ENCODE measurements around the gene SFN.

SFN gene

DNA sequence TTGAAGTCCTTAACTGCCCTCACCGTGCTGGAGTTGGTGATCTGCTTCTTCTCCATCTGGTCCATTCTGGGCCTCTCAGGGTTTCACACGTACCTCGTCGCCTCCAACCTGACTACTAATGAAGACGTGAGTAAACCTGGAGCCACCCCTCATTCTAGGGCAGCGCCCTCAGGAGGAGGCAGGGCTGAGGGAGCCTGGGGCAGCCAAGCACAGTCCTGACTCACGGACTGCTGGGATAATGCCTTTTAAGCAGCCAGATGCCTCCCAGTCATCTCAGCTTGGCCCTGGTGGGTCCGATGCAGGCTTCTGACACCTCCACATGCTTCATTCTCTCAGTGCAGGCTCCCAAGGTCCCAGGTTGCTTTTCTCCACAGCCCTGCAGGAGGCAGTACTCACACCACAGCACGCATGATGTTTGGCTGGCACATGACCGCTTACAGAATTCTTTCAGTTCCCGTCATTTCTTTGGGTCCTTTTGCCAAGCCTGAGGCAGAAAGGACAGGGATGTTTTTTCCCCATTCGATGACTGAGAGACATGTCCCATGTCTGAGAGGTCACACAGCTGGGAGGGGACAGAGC is 11.8 kb upstream of the SFN start:
- Histone ChIP-seq H2AFZ (ENCODE audit: low read depth, low read length) (no peak overlapping the region), H3K4me3 (ENCODE audit: low read length) (no peak overlapping the region), H3K9me3 (ENCODE audit: low read length) (no peaks in the 10 kb centered on the region), H3K27me3 (ENCODE audit: insufficient read depth, low read length) (no peaks in the 10 kb centered on the region), H3K36me3 (ENCODE audit: insufficient read depth, low read length) (peaks cover 66% of the 10 kb centered on the region), H3K4me1 (ENCODE audit: insufficient read depth, low read length) (no peaks in the 10 kb centered on the region)

DNA sequence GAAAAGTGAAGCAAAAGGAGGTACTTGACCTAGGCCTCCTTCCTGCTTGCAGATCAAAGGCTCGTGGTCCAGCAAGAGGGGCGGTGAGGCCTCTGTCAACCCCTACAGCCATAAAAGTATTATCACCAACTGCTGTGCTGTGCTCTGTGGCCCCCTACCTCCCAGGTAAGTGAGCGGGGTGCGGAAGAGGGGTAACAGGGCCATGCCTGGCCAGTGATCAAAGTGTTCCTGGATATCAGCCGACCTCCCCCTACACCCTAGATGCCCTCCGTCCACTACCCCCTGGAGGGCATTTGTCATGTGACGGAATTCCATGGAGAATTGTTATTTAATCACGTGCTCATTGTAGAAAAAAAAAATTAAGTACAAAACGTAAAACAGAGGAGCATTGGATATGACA is 10.2 kb upstream of the SFN start:
- no peak overlapping the region for H3K4me3 ChIP-seq (ENCODE audit: low read length)
- H3K27me3 ChIP-seq (ENCODE audit: insufficient read depth, low read length), result no peaks in the 10 kb centered on the region
- no peak overlapping the region for H2AFZ ChIP-seq (ENCODE audit: low read depth, low read length)
- H3K36me3 ChIP-seq (ENCODE audit: insufficient read depth, low read length), result peaks cover 64% of the 10 kb centered on the region
- no peaks in the 10 kb centered on the region for H3K9me3 ChIP-seq (ENCODE audit: low read length)
- H3K4me1 ChIP-seq (ENCODE audit: insufficient read depth, low read length), result no peaks in the 10 kb centered on the region

DNA sequence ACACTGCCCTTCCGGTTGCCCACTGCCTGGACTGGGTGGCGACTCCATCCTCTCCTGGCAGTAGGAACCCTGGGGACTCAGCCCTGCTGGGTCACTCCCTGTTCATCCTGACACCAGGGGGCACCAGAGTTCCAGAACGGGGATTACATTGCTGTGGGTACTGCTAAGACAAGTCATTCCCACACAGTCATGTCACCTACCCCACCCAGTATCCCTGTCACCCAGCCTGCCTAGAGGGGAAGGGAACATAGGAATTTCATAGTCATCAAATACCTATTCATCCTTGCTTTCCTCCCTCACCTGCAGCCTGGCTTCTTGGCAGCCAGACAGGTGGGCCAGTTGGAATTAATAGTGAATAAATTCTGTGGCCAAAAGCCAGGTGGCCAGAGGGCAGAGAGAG is 9.8 kb upstream of the SFN start:
- Histone ChIP-seq H2AFZ (ENCODE audit: low read depth, low read length) (no peak overlapping the region), H3K4me1 (ENCODE audit: insufficient read depth, low read length) (no peaks in the 10 kb centered on the region), H3K27me3 (ENCODE audit: insufficient read depth, low read length) (no peaks in the 10 kb centered on the region), H3K4me3 (ENCODE audit: low read length) (no peak overlapping the region), H3K36me3 (ENCODE audit: insufficient read depth, low read length) (peaks cover 61% of the 10 kb centered on the region), H3K9me3 (ENCODE audit: low read length) (no peaks in the 10 kb centered on the region)

DNA sequence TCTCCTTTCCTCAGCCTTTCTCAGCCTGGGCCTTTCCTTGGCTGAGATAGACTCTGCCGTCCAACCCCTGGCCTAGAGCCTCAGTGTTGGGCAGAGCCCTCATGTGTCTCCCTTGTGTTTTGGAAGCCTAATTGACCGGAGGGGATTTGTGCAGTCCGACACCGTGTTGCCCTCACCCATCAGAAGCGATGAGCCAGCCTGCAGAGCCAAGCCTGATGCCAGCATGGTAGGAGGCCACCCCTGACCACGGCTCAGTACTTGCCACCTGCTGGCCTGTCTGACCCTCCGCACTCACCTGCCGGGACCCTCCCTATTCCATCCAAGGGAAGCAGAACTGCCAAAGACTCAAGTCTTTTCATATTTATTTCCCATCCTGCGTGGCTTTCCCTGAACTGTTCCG is 9.3 kb upstream of the SFN start:
- Histone ChIP-seq H3K4me3 (ENCODE audit: low read length) (no peak overlapping the region), H2AFZ (ENCODE audit: low read depth, low read length) (no peak overlapping the region), H3K9me3 (ENCODE audit: low read length) (no peaks in the 10 kb centered on the region), H3K4me1 (ENCODE audit: insufficient read depth, low read length) (no peaks in the 10 kb centered on the region), H3K36me3 (ENCODE audit: insufficient read depth, low read length) (peaks cover 57% of the 10 kb centered on the region), H3K27me3 (ENCODE audit: insufficient read depth, low read length) (no peaks in the 10 kb centered on the region)

DNA sequence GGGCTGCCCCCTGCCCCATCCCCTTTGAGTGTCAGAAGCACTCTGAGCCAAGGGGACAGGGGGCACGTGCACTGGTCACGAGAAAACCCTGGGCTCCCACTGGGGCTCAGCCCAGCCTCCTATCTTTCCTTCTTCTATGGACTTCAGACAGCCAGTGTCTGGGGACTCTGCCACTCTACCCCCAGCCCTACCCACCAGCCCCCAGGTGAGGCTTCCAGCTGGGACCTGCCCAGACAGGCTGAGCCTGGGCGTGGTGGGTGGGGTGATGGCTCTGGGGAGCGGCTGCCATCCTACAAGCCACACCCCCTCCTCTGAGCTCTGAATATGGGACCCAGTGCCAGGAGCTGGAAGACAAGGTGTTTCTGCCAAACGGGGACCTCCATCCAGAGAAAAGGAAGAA is 8.0 kb upstream of the SFN start:
- no peaks in the 10 kb centered on the region for H3K27me3 ChIP-seq (ENCODE audit: insufficient read depth, low read length)
- no peak overlapping the region for H3K4me3 ChIP-seq (ENCODE audit: low read length)
- no peaks in the 10 kb centered on the region for H3K4me1 ChIP-seq (ENCODE audit: insufficient read depth, low read length)
- peaks cover 44% of the 10 kb centered on the region for H3K36me3 ChIP-seq (ENCODE audit: insufficient read depth, low read length)
- no peaks in the 10 kb centered on the region for H3K9me3 ChIP-seq (ENCODE audit: low read length)
- no peak overlapping the region for H2AFZ ChIP-seq (ENCODE audit: low read depth, low read length)

DNA sequence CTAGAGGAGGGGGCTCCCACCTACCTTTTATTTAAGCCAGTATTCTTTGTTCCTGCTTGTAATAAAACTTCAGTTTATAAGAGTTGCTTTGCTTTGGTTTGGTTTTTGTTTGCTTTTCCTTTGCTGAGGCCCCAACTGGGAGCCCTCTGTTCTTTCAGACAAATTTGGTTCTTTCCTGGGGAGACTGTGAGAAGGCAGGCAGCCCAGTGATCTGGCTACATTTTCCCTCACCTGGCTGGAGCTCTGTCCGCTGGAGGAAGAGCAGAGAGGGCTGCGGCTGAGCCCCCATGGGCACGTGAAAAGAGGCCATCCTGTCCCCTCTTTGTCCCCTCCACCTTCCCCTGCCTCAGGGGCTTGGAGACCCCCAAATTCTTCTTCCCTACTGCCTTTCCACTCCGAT is 7.3 kb upstream of the SFN start:
- peaks cover 37% of the 10 kb centered on the region for H3K36me3 ChIP-seq (ENCODE audit: insufficient read depth, low read length)
- no peak overlapping the region for H3K4me3 ChIP-seq (ENCODE audit: low read length)
- H3K27me3 ChIP-seq (ENCODE audit: insufficient read depth, low read length), result no peaks in the 10 kb centered on the region
- H2AFZ ChIP-seq (ENCODE audit: low read depth, low read length), result no peak overlapping the region
- H3K9me3 ChIP-seq (ENCODE audit: low read length), result no peaks in the 10 kb centered on the region
- H3K4me1 ChIP-seq (ENCODE audit: insufficient read depth, low read length), result no peaks in the 10 kb centered on the region

DNA sequence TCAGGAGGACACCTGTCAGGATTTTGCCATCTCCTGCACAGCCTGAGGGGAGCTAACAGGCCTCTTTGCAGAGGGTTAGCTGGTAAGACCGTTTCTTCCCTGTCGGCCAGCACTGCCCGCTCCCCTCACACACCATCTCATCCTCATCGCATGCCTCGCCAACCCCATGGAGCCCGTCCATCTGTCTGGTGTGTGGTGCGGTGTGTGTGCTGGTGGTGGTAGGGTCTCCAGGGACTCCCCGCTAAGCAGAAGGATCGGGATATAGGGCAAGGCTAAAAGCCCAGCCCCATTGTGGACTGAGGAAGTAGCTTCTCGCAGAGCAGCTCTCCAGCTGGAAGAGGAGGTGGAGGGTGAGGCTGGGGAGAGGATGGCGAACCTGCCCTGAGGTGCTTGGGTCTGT is 6.8 kb upstream of the SFN start:
- Histone ChIP-seq H3K4me3 (ENCODE audit: low read length) (no peak overlapping the region), H3K9me3 (ENCODE audit: low read length) (no peaks in the 10 kb centered on the region), H3K4me1 (ENCODE audit: insufficient read depth, low read length) (no peaks in the 10 kb centered on the region), H3K36me3 (ENCODE audit: insufficient read depth, low read length) (peaks cover 31% of the 10 kb centered on the region), H2AFZ (ENCODE audit: low read depth, low read length) (no peak overlapping the region), H3K27me3 (ENCODE audit: insufficient read depth, low read length) (no peaks in the 10 kb centered on the region)

DNA sequence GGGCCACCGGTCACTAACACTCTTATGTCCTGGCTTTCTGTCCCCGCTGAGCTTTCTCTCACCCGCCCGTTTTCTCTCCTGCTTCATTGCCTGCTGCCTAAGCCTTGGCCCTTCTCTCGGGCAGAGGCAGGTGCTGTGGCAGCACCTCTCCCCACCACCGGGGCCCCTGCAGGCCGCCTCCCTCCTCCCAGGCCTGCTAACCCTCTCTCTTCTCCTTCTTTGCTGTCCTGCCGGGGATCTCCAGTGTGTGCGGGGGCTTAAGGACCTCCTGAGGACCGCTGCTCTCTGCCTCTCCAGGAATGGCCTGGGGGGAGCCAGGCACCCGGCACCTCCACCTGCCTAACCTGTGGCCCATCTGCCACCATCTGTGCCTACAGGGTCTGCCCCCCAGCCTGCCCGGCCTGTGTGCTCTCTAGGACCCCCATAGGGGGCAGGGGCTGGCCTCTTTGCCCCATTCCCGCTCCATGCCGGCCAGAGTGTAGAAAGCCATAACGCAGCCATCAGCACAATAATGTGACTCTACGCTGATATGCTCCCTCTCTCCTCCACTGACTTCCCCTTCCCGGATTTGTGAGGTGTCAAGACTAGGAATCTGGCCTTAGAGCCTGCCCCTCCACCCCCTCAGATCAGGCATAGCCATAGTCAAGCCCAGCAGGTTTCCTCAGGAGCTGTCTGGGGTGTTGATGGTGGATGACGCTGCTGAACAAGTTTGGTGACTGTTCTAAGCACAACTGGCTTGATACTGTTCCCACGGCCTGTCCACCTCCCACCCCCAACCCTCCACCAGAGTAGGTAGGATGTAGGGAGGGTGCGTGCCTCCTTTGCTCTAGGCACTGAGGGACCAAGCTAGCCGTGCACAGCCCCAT is 6.1 kb upstream of the SFN start:
- H3K36me3 ChIP-seq (ENCODE audit: insufficient read depth, low read length), result peaks cover 25% of the 10 kb centered on the region
- no peak overlapping the region for H2AFZ ChIP-seq (ENCODE audit: low read depth, low read length)
- H3K4me1 ChIP-seq (ENCODE audit: insufficient read depth, low read length), result no peaks in the 10 kb centered on the region
- H3K27me3 ChIP-seq (ENCODE audit: insufficient read depth, low read length), result no peaks in the 10 kb centered on the region
- no peak overlapping the region for H3K4me3 ChIP-seq (ENCODE audit: low read length)
- no peaks in the 10 kb centered on the region for H3K9me3 ChIP-seq (ENCODE audit: low read length)

DNA sequence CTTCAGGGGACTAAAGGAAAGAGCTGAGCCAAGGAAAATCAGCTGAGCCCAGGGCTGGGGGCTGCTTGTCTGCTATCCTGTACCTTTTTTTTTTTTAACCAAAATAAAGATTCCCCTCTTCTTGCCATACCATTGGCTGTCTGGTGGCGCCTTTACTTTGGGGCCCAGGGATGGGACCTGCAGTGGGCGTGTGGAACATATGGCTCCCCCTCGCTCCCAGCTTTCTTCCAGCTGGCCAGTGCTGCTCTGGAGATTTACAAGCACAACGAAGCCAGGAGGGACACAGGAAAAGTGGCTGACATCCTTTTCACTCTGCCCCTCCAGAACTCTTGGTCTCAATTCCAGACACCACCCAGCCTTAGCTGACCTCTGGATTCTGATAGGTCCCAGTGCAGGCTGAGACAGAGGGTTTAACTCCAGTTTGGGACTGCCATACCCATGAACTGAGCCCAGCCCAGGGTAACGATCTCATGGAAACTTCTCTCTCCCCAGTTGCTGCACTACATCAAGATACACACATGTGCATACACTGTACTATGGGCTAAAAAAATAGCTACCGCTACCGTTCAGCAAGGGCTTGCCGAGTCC is 5.4 kb upstream of the SFN start:
- Histone ChIP-seq H3K27me3 (ENCODE audit: insufficient read depth, low read length) (no peaks in the 10 kb centered on the region), H3K4me1 (ENCODE audit: insufficient read depth, low read length) (no peaks in the 10 kb centered on the region), H3K9me3 (ENCODE audit: low read length) (no peaks in the 10 kb centered on the region), H2AFZ (ENCODE audit: low read depth, low read length) (no peak overlapping the region), H3K36me3 (ENCODE audit: insufficient read depth, low read length) (peaks cover 18% of the 10 kb centered on the region), H3K4me3 (ENCODE audit: low read length) (no peak overlapping the region)

DNA sequence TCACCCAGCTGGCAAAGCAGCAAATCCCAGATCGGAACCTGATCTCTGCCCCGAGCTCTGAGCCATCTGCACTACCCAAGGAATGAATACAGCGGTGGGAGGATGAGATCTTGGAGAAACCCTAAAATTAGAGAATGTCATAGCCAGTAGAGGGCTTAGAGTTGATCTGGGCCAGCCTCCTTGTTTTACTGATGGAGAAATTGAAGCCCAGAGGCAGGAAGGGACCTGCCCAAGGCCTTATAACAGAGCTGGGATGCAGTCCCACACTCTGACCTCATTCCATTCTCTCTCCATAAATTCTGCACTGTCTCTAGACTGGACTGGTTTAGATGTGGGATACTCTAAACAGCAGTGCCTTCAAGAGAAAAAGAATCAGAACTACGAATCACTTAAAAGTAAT is 4.8 kb upstream of the SFN start:
- no peak overlapping the region for H2AFZ ChIP-seq (ENCODE audit: low read depth, low read length)
- H3K27me3 ChIP-seq (ENCODE audit: insufficient read depth, low read length), result no peaks in the 10 kb centered on the region
- H3K9me3 ChIP-seq (ENCODE audit: low read length), result no peaks in the 10 kb centered on the region
- peaks cover 13% of the 10 kb centered on the region for H3K36me3 ChIP-seq (ENCODE audit: insufficient read depth, low read length)
- H3K4me1 ChIP-seq (ENCODE audit: insufficient read depth, low read length), result no peaks in the 10 kb centered on the region
- H3K4me3 ChIP-seq (ENCODE audit: low read length), result no peak overlapping the region

DNA sequence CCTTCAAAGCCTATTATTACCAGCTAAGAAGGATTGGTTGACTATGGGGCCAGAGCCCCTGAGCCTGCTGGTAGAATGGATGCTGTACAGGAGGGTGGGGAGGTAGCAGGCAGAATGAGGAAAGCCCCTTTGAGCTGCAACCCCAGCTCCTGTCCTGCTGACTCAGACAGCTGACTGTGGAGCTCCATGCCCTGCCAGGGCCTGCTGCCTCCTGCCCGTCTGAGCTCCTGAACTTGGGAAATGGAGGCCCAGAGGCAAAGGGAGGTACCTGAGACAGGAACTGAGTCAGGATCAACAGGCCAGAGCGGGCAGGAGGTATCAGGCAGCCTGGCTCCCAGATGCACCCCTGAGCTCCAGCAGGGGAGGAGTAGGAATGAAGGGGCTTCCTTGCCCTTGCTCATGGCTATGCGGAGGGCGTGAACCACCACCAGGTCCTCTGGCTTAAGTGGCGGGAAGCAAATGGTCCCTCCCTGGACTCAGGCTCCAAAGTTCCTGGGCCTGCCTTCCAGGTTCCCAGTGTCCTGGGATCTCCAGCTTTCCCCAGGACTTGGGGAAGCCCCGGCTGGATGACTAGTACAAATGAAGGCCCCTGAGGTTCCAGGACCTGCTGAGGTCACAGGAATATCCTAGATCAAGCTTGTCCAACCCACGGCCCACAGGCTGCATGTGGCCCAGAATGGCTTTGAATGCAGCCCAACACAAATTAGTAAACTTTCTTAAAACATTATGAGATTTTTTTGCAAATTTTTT is 3.9 kb upstream of the SFN start:
- Histone ChIP-seq H3K36me3 (ENCODE audit: insufficient read depth, low read length) (peaks cover 4% of the 10 kb centered on the region), H3K9me3 (ENCODE audit: low read length) (no peaks in the 10 kb centered on the region), H3K27me3 (ENCODE audit: insufficient read depth, low read length) (no peaks in the 10 kb centered on the region), H2AFZ (ENCODE audit: low read depth, low read length) (no peak overlapping the region), H3K4me1 (ENCODE audit: insufficient read depth, low read length) (peaks cover 2% of the 10 kb centered on the region), H3K4me3 (ENCODE audit: low read length) (no peak overlapping the region)

DNA sequence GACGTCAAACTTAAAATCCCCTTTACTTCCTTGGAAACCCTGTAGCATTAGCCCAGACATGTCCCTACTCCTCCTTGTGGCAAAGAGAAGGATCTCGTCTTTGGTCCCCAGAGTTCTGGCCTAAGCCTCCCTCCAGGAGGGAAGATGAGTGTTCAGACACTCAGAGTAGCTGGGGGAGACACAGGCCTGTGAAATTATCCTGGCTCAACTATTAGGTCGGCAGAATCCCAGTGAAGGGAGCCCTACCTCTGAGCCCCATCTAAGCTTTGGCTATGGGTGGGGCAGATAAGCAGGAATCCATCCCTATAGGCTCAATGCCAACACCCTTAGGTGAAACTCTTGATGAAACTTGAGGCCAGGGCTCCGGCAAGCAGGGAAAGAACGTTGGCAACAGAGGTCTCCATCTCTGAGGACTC is 1.7 kb upstream of the SFN start:
- H3K4me3 ChIP-seq (ENCODE audit: low read length), result no peak overlapping the region
- no peak overlapping the region for H2AFZ ChIP-seq (ENCODE audit: low read depth, low read length)
- peaks cover 9% of the 10 kb centered on the region for H3K4me1 ChIP-seq (ENCODE audit: insufficient read depth, low read length)
- H3K27me3 ChIP-seq (ENCODE audit: insufficient read depth, low read length), result no peaks in the 10 kb centered on the region
- H3K9me3 ChIP-seq (ENCODE audit: low read length), result no peaks in the 10 kb centered on the region
- H3K36me3 ChIP-seq (ENCODE audit: insufficient read depth, low read length), result no peaks in the 10 kb centered on the region

DNA sequence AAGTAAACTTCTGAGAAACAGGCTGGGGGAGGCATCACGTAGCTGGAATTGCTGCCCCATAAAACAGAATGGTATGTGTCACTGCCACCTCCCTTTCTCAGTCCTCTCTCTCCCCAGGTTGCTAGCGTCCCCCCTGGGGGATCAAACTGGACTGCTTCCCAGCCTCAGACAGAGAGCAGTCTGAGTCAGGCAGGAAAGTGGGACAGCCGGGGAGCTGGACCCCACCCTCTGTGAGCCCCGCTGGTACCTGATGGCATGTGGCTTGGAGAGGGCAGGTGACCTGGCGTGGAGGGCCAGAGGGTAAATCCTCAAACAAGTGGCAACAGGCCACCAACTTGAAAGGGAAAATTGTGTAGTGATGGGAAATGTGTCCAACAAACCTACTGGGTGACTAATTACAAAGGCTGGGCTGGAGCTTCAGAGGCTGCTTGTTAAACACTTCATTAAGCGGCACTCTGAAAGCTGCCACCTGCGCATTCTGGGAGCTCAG is 1.0 kb upstream of the SFN start:
- H3K4me3 ChIP-seq (ENCODE audit: low read length), result no peak overlapping the region
- H2AFZ ChIP-seq (ENCODE audit: low read depth, low read length), result no peak overlapping the region
- no peaks in the 10 kb centered on the region for H3K9me3 ChIP-seq (ENCODE audit: low read length)
- peaks cover 9% of the 10 kb centered on the region for H3K4me1 ChIP-seq (ENCODE audit: insufficient read depth, low read length)
- no peaks in the 10 kb centered on the region for H3K36me3 ChIP-seq (ENCODE audit: insufficient read depth, low read length)
- H3K27me3 ChIP-seq (ENCODE audit: insufficient read depth, low read length), result no peaks in the 10 kb centered on the region

Data from neuron (in vitro differentiated cells).